ENCODE data around the gene OSBPL3.

OSBPL3 gene

DNA sequence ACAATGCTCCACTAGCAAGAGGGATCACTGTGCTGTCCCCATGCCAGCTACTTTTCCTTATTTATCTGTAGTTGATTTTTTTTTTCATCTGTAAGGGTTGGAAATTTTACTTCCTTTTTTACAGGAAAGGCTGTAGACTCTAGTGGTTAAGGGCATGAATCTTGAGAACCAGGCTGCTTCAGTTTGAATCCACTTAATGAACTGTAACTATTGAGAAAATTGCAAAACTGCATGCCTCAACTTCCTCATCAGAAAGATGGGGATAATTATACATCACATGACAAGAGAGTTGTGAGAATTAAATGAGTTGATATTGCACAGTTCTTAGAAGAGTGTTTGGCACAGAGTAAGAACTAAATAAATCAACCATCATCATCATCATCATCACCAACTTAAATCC is 116.4 kb downstream of the OSBPL3 start:
- DNase-seq (ENCODE audit: low read depth, low spot score): no peak

DNA sequence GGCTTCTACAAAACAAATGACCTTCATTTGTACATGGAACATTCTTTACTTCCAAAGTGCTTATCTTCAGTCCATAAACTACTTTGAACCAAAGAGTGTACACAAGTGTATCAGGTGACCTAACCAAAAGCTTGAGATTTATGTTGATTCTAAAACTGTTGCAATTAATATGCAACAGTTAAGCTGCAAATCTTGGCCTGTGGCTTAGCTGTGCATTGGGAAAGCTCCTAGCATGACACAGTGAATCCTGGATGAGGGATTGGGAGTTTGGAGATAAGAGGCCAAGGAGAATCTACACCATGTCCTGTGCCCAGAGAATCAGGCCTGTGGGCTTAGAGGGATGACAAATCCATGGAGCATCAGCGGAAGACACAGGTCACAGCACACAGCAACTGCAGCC is 117.5 kb downstream of the OSBPL3 start:
- no peak for DNase-seq (ENCODE audit: low read depth, low spot score)

DNA sequence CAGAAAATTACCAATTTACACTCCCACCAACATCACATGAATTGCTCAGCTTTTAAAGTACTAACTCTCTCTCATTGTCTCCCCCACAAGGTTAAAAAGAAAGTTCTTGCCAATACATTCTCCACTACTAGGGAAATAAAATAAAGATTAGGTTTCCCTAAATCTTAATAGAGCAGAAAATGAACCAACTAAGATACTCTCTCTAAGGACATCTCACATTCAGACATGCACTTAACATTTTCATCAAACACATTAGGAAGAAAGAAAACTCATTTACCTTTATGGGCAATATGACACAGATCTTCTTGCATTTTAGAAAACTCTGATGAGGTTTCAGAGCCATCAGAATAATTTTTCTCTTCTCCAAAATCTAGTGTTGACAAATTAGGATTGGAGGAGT is 118.6 kb downstream of the OSBPL3 start:
- DNase-seq (ENCODE audit: low read depth, low spot score): no peak

DNA sequence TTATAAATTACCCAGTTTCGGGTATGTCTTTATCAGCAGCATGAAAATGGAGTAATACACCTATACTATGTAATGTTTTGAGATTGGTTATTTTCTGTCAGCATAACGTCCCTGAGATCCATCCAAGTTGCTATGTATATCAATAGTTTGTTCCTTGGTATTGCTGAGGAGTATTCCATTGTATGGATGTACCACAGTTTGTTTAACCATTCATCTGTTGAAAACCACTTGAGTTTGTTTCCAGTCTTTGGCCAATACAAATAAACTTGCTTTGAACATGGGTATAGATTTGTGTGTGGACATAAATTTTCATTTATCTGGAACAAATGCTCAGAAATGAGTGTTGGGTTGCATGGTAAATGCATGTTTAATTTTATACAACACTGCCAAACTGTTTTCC is 119.4 kb downstream of the OSBPL3 start:
- DNase-seq (ENCODE audit: low read depth, low spot score): no peak

DNA sequence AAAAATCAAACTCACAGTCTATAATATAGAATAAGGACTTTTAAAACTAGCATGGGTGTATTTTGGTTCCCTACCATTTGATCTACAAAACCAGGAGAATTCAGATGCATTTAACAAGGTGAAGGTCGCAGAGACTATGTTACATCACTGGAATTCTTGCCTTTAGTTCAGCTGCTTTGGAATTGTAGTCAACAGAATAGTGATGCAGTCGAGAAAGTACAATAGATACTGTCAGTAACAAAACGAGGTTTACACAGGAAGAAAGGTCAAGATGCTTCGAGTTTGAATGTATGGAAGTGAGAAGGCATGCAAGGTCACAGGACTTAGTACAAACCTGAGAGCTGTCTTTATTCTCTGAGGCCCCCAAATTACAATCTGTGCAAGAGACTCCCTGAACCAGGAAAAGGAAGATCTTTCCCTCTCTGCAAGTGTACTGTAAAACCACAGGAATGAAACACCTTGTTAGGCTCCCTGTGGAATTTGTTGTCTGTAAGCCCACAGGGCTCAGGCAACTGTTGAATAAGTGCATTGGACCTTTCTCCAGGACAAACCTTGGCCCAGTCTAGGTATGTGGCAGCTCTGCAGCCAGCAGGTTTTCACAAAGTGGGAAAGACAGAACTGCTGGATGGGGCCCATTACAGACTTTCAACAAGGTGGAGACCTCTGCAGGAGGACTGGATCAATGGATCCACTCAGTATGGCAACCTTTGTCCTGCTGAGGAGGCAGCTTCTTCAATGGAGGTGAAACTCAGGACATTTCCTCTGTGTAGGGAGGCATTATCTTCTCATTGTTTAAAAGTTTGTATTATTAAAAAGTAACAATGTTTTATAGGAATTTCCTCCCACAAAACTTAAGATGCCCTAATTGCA is 121.6 kb downstream of the OSBPL3 start:
- no peak for DNase-seq (ENCODE audit: low read depth, low spot score)

DNA sequence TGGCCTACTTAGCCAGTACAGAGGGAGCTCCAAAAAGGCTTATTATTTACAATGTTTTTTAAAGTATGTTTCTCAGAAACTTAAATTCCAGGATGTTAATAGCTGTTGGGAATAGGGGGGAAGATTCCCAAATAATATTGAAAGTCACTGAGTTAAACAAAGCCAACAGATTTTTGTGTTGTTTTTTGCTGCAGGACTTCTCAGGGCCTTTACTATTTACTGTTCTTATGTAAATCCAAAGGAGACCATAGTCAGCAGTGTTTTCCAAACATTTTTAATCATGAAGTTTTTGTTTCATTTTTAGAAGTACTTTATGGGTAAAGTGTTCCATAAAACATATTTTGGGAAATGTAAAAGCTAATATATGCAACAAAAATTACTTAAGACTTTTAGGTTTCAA is 122.4 kb downstream of the OSBPL3 start:
- no peak for DNase-seq (ENCODE audit: low read depth, low spot score)

DNA sequence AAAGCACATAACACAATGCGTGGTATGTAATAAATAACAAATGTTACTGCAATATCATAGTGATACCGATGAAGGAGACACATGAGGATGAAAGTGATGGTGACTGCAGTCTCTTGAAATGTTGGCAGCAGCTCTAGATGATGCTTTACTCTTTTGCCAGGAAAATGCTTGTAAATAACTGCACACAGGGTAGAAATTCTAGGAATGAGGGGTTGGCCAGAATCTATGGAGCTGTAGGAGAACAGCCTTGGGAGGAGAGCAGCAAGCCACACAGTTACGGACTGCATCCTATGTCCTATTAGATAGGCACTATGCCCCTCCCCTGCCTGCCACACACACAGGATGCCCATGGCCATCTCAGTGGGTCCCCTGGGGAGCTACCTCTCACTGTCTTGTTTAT is 125.1 kb downstream of the OSBPL3 start:
- no peak for DNase-seq (ENCODE audit: low read depth, low spot score)

DNA sequence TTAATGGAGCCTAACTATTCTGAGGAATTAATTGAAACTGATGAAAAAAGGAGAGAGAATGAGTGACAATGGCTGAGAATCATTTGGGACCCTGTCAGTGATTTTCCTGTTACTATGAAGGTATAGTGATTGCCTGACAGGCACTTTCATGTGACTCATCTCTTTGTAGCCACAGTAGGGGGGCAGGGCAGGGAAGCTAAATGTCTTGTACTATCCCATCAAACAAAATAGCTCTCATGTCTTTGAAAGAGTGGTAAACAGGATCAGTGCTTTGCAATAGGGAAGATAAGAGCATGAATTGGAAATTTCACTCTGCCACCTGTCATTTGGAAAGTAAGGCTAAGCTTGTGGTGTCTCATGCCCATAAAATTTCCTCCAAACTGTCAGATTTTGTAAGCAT is 128.2 kb downstream of the OSBPL3 start:
- DNase-seq (ENCODE audit: low read depth, low spot score): no peak

DNA sequence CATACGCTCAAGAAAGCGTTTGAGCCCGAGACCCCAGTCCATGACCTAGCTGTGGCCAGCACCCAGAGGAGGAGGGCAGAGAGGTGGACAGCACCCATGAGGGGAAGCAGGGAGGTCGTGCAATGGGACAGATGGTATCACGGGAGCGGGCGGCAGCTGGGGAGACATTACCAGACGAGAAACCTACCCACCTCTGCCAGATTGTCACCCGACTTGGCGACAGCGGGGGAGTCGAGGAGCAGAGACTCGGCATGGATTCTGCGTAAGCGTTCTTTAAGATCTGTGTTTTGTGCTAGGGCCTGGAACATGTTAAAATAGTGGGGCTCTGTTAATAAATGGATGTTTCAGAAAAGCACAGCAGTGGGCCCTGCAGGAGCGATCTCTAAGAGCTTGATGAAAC is 131.1 kb downstream of the OSBPL3 start:
- no peak for DNase-seq (ENCODE audit: low read depth, low spot score)

DNA sequence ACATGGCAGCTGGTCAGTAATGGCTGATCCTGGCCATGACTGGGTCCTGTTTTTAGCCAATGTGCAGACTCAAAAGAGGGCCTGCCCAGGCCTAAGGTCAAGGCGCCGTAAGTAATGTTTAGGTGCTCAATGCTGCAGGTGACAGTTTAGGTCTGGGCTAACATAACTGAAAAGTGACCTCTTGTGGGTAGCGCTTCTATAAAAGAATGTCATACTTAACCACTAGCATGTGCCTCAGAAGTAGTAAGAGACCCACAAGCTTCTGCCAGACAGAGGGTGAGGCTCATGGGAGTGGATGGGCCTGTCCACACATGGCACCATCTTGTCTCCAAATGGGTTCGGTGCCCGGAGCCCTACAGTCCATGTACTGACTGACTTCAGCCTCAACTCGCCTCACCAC is 132.2 kb downstream of the OSBPL3 start:
- DNase-seq (ENCODE audit: low read depth, low spot score): no peak

DNA sequence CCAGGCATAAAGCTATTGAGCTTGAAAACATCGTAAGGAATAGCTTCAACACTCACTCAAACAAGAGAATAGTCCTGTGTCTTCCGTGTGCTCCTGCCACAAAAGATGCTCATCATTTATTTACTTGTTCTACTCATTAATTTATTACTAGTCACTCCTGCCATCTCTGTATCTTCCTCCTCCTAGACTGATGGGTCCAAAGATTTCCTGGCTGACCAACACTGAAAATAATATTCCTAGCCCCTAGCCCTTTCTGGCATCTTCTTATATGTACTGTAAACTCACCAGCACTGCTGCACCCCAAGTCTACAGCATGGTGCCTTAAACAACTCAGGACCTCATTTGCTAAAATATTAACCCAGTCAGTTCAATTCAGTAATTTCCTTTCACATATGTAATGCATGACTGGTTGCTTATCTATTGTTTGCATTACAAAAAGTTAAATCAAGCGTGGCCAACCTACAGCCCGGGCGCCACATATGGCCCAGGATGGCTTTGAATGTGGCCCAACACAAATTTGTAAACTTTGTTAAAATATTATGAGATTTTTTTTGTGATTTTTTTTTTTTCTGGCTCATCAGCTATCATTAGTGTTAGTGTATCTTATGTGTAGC is 136.1 kb downstream of the OSBPL3 start:
- no peak for DNase-seq (ENCODE audit: low read depth, low spot score)

DNA sequence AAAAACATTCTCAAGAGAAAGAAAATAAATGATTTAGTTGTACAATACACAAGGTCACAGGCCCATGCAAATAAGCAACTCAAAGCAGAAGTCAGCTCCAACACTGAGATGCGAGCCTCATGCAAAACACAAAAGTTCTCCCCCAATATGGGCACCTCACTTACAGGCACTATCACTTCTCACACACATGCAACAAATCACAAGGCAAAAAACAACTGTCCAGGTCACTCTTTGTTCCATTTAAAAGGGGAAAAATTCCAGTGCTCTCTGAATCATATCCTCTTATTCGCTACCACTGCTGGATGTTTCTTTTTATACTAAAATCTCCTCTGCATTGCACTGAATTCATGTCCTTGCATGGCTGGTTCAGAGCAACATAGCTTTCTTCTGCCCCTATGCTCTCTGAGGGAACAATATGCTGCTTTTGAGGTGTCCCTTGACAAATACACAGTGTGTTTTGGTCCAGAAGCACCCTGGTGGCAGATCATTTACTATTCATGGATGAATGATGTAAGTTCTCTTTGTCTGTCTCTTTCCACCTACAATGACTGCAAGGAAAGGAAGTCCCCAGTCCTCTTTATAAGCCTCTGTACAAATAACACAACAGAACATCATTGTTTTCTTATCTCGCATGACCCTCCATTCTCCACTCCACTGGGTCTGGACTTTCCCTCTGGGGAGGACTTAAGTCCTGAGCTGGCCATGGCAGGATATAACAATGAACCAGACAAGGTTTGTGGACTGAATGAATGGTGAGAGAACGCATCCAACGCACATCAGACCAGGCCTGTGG is 137.3 kb downstream of the OSBPL3 start:
- no peak for DNase-seq (ENCODE audit: low read depth, low spot score)

DNA sequence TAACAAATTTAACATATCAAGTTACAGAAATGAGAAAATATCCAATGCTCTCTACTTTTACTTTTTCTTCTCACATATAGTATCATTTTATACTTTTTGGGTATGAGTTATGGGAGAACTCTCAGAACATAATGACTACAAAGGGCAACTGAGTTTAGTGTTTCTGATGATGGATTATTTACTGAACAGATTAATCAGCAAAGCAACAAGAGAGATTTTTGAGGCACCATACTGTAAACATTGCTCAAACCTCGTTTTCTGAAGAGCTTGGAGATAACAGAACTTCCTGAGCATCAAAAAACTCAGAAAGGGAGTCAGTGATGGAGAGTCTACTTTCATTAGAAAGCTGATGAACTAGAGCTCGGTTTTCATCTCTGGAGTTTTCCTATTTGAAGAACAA is 137.9 kb downstream of the OSBPL3 start:
- DNase-seq (ENCODE audit: low read depth, low spot score): no peak

DNA sequence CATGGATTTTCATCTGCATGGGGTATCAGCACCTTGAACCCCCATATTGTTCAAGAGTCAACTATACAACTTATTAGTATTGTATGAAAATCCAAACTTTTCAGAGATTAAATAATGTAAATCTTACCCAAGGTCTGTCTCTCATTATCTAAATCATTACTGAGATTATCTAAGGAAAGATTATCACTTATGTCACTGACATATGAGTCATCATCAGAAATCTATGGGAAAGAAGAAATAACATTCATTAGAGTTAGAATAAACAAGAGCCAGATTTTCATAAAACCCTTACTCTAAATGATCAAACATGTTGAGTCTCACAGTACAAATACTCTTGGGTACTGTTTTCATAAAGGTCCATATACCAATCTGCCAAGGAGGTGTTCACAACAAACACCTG is 139.4 kb downstream of the OSBPL3 start:
- no peak for DNase-seq (ENCODE audit: low read depth, low spot score)

DNA sequence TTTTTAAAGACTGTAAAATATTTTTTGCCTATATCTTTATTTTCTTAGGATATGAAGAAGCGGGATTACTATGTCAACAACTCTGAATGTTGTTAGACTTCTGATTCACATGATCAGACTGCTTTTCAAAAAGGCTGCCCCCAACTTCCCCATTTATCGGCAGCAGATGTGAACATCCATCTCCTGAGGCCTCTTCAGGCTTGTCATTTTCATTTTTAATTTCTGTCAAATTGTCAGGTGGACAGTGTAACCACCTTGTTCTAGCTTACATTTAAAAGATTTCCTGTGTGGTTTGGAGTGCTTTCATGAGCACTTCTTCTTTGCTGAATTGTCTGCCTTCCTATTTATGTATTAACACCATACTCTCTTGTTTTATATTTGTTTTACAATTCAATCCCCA is 143.9 kb downstream of the OSBPL3 start:
- DNase-seq (ENCODE audit: low read depth, low spot score): no peak

DNA sequence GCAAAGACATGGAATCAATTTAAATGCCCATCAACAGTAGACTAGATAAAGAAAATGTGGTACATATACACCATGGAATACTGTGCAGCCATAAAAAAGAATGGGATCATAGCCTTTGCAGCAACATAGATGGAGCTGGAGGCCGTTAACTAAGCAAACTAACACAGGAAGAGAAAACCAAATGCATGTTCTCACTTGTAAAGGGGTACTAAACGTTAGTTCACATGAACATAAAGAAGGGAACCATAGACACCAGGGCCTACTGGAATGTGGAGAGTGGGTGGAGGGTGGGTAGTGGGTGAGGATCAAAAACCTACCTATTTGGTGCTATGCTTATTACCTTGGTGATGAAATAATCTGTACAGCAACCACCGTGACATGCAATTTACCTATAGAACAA is 144.3 kb downstream of the OSBPL3 start:
- DNase-seq (ENCODE audit: low read depth, low spot score): no peak

DNA sequence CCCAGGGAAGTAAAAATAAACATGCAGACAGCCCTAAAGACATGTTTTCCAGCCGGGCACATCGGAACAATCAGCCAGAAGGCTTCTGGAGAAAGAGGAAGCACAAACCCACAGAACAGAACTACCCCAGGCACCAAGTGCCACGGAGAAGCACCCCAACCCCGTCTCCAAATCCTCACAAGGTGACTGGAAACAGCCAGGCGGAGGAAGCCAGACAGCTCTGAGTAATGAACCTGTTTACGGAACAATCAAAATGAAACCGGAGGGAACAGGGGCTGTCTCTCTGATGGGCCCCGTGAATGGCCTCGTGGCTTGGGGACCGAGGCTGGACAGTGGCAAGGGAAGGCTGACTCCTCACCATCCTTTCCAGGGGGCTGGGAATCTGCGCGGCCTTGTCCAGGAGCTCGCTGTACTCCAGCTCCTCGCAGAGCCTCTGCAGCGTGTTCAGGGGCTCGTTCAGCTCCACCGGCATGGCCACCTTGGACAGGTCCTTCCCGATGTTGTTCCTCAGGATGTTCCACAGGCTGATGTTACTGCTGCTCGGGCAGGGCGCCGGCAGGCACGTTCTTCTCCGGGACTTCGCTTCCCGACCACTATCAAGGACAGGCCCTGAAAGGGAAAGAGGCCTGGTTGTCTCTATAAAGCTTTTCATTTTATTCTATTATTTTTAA is 145.7 kb downstream of the OSBPL3 start:
- no peak for DNase-seq (ENCODE audit: low read depth, low spot score)

DNA sequence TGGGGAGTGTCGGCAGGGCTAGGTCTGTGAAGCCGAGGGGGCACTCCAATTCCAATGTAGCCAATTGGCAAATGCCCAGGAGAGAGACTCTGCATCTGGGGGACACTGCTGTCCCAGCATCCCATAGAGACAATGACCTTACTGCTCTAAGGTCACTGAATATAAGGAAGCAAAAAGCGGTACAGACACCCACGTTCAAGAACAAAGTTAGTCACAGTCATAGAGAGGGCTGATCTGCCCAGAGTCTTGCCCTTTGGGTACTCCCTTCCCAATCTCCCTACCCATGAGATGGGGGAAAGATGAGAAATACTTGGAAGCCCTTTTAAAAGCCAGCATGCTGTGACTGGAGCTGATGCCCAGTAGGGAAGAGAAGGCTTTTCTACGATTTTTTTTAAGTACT is 146.4 kb downstream of the OSBPL3 start:
- no peak for DNase-seq (ENCODE audit: low read depth, low spot score)

DNA sequence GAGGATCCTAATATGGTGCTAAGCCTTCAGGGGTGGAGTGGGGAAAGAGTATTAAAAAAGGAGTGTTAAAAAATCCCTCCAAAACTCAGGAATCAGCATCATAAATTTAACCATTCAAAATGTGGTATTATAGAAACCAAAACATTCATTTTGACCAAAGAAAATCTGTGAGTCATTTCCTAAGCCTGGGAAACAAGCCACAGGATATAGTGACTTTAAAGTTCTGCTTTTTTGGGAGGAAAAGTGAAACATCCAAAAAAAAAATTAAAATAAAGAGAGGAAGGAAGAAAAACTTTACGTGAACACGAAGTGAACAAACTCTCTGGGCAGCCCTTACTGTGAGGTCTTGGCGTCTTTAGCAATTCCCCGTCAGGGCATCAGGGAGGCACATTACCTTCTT is 148.7 kb downstream of the OSBPL3 start:
- DNase-seq (ENCODE audit: low read depth, low spot score): no peak

DNA sequence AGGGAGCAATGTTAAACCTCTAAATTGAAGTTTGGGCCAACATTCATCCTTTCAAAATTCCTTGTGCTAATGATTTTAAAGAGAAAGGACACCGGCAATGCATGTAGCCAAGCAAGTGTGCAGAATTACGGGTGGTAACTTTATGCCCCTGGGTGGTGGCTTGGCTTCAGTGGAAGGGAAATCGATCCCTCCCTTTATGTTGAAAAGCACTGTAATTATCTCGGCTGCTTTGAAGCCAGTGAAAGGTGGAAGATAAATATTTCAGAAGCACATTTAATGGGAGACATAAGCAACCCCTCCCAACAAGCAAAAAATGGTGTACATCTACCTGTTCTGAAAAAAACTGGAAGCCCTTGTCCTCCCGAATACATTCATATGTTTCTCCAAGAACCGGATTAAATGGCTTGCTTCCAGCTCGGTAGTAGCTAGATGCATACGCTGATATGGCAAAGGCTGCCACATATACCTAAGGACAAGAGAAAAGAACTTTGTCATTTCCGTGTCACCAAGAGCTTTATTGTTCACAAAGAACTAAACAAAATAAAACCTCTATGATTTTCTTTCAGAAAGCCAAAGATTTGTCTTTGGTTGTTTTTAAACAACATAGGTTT is 149.4 kb downstream of the OSBPL3 start:
- no peak for DNase-seq (ENCODE audit: low read depth, low spot score)

DNA sequence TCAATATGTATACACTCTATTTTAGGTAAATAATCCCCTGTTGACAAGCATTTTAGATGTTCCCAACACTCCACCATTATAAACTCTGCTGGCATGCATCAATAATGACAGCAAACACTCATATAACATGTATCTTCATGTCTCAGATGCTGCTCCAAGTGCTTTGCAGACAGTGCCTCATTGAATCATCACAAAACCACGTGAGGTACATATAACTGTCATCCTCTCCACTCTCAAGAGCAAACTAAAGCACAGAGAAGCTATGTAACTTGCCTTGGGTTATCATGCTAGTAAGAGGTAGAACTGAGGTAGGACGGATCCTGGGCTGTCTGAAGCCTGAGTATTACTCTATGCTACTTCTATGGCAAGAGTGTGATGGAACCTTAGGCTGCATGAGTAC is 150.2 kb downstream of the OSBPL3 start:
- no peak for DNase-seq (ENCODE audit: low read depth, low spot score)
